Heart right ventricle (tissue), 16 donors: Measurements from ENCODE around the gene INKA1. TPM values are rescaled to one million over a fixed set of nuclear protein-coding genes. Genes with fewer than 3 reads are reported as not detected.

Experiments used
- ATAC-seq, 8 donors: fragments of 200-7000 bp; cut with Tn5 transposase; one replicate each; pipeline ENCODE4 v1.9.1; 2020; ENCODE audit warnings: mild to moderate bottlenecking in 8 of 8, moderate library complexity in 8 of 8, moderate number of reproducible peaks in 1 of 8
- DNase-seq, 2 donors: peaks; one replicate each; pipeline ENCODE4 v3.0.0-alpha.2; 2020
- H3K27ac ChIP-seq, 10 donors: fragments of 200-600 bp; sonication (generic) in 2 of 10; one replicate each; pipeline versions ENCODE4 v1.5.0 to v1.8.0; 2020 to 2022; ENCODE audit warnings: mild to moderate bottlenecking in 3 of 10
- H3K27me3 ChIP-seq, 7 donors: fragments of 200-600 bp; one replicate each; pipeline ENCODE4 v1.8.0; 2021 to 2022; ENCODE audit warnings: mild to moderate bottlenecking in 2 of 7
- H3K36me3 ChIP-seq, 9 donors: fragments of 200-600 bp; sonication (generic) in 1 of 9; one replicate each; pipeline versions ENCODE4 v1.5.0 to v1.8.0; 2020 to 2022; ENCODE audit warnings: mild to moderate bottlenecking in 2 of 9
- H3K4me1 ChIP-seq, 9 donors: fragments of 200-600 bp; sonication (generic) in 1 of 9; one replicate each; pipeline versions ENCODE4 v1.5.0 to v1.8.0; 2020 to 2022; ENCODE audit warnings: mild to moderate bottlenecking in 4 of 9
- H3K4me3 ChIP-seq, 10 donors: fragments of 200-600 bp; sonication (generic) in 2 of 10; one replicate each; pipeline versions ENCODE4 v1.5.0 to v1.8.0; 2020 to 2022; ENCODE audit warnings: mild to moderate bottlenecking in 7 of 10, moderate library complexity in 2 of 10
- H3K9me3 ChIP-seq, 11 donors: fragments of 200-600 bp in 10 of 11; sonication (generic) in 2 of 11; one replicate each; pipeline versions ENCODE4 v1.5.0 to v1.8.0; 2013 to 2022; ENCODE audit warnings: mild to moderate bottlenecking in 2 of 11, control low read depth in 1 of 11, moderate library complexity in 1 of 11
- CTCF ChIP-seq, 9 donors: fragments of 200-600 bp; sonication (generic) in 2 of 9; IDR thresholded peaks; one replicate each; pipeline versions ENCODE4 v1.5.0 to v1.8.0; 2021 to 2022; ENCODE audit warnings: antibody characterized with exemption in 9 of 9, mild to moderate bottlenecking in 5 of 9, moderate library complexity in 1 of 9
- WGBS, 2 donors: extraction: QIAGEN DNeasy Blood & Tissue Kit; methylation state at CpG; one replicate each; pipeline ENCODE4 v1.1.7; 2013; ENCODE audit warnings: inconsistent platforms in 1 of 2; 5-methylcytosine and 5-hydroxymethylcytosine counted together
- intact Hi-C, 10 donors: fragments of 100-400 bp; cut with DNase I; formaldehyde crosslinking; loops; one replicate each; pipeline versions ENCODE4 v1.11.1 to v1.14.2; 2022
- polyA plus RNA-seq, 2 donors: library from polyadenylated mRNA; stranded (reverse); fragments of 200-250 nt; gene quantifications; one replicate each; pipeline ENCODE4 v1.2.3, GENCODE V29; 2013
- total RNA-seq, 10 donors: library from RNA; stranded (reverse); fragmentation: NEBNext Ultra II Directional in 3 of 10; extraction: Animal tissue kit (Norgen Biotek cat#: 25700) in 3 of 10; gene quantifications; one replicate each; pipeline versions ENCODE4 v1.2.1 to v1.2.4, GENCODE V29; 2021 to 2023
- donor health status: Arrhythmogenic right ventricular cardiomyopathy.
- donor health status: ischemic (EF 13 %, LVEDD 7.1; RV severe dilation, severe dysfunction).
- donor health status: healthy with polysubstance abuse.
- donor health status: DM: no; HTN: yes; CAD: no.
- donor health status: DM: no; HTN: no; CAD: no.
- donor health status: ischemic (EF 25% LVEDD 6.9; RV normal size, moderate dysfunction).
- donor health status: ischemic (EF 25% LVEDD 5.7; RV mildly dilated, moderate dysfunction).
- donor health status: healthy.
- donor health status: DM: yes; HTN: yes; CAD: no.
- donor health status: Ischemic cardiomyopathy.
- donor health status: ischemic (EF 35%, LVEDD 5.7; RV mildly dilated, moderate dysfunction).
- donor health status: nonischemic (EF 11% LVEDD 7.7; RV severe dilation, severe dysfunction).
- donor health status: DM: yes; HTN: yes; CAD: no.
- donor health status: PGD.
- donor health status: ischemic (EF 29% LVEDD 5.4; RV normal size, mild dysfunction).
- donor health status: nonischemic (EF 23%, LVEDD 6.1; RV moderate dilation, normal function).

INKA1 gene
- total and polyA plus RNA-seq, 12 donors, result 1.8 to 8.6 (median 3.4) TPM

DNA sequence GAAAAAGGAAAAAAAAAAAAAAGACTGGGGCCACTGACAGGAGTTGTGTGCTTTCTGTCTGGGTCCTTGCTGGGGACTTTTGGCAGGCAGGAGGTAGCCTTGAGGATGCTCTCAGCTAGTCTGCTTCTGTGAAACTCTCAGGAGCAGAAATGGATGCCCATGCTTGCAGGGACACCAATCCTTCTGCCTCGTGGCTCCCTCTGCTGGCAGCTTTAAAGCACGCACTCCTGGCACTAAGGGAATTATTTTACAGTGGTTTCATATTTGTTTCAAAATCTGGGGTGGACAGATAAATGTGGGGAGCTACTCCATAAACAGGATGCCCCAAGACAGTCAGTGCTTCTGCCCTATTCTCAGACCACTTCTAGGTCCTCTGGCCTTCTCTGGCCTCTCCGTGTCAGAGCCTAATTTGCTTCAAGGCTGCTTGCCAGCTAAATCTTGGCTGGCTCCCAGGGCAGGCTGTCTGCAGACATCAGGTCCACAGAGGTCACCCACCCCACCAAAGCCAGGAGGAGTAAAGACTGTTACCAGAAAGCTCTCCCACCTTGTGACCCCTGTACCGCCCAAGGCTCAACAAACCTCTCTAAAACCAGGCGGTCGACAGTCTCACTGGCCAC, 36.2 kb downstream of the INKA1 start:
- TF ChIP-seq CTCF (IDR thresholded peaks at IDR 0.05), result peak; percentile 85 to 95 (median 91)
- Histone ChIP-seq H3K4me1 (peaks cover 12 to 43% (median 28%) of the 10 kb centered on the region in 9 donors), H3K27ac (peak overlapping the region in 8 of 10 donors; percentile 39 to 70 (median 58)), H3K27me3 (no peaks in the 10 kb centered on the region), H3K36me3 (peaks cover 0 to 7% (median 0%) of the 10 kb centered on the region in 9 donors), H3K9me3 (no peaks in the 10 kb centered on the region), H3K4me3 (no peak overlapping the region)
- ATAC-seq (peak; percentile 76 to 91 (median 84)), DNase-seq (peak; percentile 82 to 84)
- 24 to 30% methylated on average over 6 of the region's 6 CpGs for WGBS, 2 donors
- intact Hi-C loops, result loop anchor here in 9 of 10 donors (1.0 to 5.0 kb wide), 3 partner anchors 34 to 137 kb away; no protein-coding TSS in a partner anchor

DNA sequence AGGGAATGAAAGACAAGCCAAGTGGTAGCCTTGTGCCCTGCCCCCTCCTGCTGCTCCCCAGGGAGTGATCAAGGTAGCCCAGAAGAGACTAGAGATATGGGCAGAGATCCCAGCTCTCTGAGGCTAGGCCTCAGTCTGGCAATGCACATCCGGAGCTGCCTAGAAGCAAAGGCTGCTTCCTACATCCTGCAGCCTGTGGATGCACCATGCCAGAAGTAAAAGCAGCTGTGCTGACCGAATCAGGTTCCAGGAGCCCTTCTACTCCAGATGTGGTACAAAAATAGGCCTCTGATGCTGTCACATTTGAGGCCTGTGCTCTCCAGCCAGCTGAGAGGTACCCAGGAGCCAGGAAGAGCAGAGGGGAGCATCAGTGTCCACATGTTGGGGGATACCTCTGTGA, 37.3 kb downstream of the INKA1 start:
- Histone ChIP-seq H3K27ac (peak overlapping the region in 7 of 10 donors; percentile 29 to 70 (median 56)), H3K36me3 (peaks cover 0 to 7% (median 0%) of the 10 kb centered on the region in 9 donors), H3K4me3 (no peak overlapping the region), H3K9me3 (no peaks in the 10 kb centered on the region), H3K4me1 (peaks cover 12 to 43% (median 28%) of the 10 kb centered on the region in 9 donors), H3K27me3 (no peaks in the 10 kb centered on the region)
- intact Hi-C loops, result loop anchor here in 9 of 10 donors (2.0 to 10.0 kb wide), 7 partner anchors 38 to 138 kb away; partner anchors contain the start of genes MST1R (in 4 of the 9) and INKA1 (in 1 of the 9)
- DNase-seq (peak in 1 of 2 donors; percentile 13), ATAC-seq (peak in 4 of 8 donors; percentile 16 to 62 (median 43))
- TF ChIP-seq CTCF (IDR thresholded peaks at IDR 0.05), result no peak
- WGBS, 2 donors, result 42 to 57% methylated on average over 2 of the region's 2 CpGs

- Histone ChIP-seq H3K27me3 (no peaks in the 10 kb centered on the region), H3K36me3 (peaks cover 0 to 7% (median 0%) of the 10 kb centered on the region in 9 donors), H3K27ac (peak overlapping the region in 5 of 10 donors; percentile 36 to 70 (median 56)), H3K9me3 (no peaks in the 10 kb centered on the region), H3K4me3 (no peak overlapping the region), H3K4me1 (peaks cover 12 to 43% (median 28%) of the 10 kb centered on the region in 9 donors)
- TF ChIP-seq CTCF (IDR thresholded peaks at IDR 0.05), result peak in 7 of 9 donors; percentile 34 to 63 (median 47)
- DNase-seq (no peak), ATAC-seq (peak in 2 of 8 donors; percentile 48 to 53)
- intact Hi-C loops, result loop anchor here (1.0 to 10.0 kb wide), 8 partner anchors 39 to 139 kb away; partner anchors contain the start of genes MST1R (in 4 of the 10) and INKA1 (in 1 of the 10)
Observed at GRCh38 chr3:49841126-49841696, 38.1 kb downstream of the INKA1 start.

GRCh38 chr3:49841806-49842205, 38.7 kb downstream of the INKA1 start:
- no peak for TF ChIP-seq CTCF (IDR thresholded peaks at IDR 0.05)
- 90 to 92% methylated on average over 7 of the region's 7 CpGs for WGBS, 2 donors
- DNase-seq (no peak), ATAC-seq (no peak)
- no peak overlapping the region for H3K4me3 ChIP-seq
- peaks cover 12 to 43% (median 28%) of the 10 kb centered on the region in 9 donors for H3K4me1 ChIP-seq
- intact Hi-C loops, result loop anchor here (1.0 to 10.0 kb wide), 8 partner anchors 40 to 140 kb away; partner anchors contain the start of genes MST1R (in 4 of the 10) and INKA1 (in 1 of the 10)
- no peaks in the 10 kb centered on the region for H3K9me3 ChIP-seq
- peak overlapping the region in 2 of 10 donors; percentile 9 to 70 for H3K27ac ChIP-seq
- H3K27me3 ChIP-seq, result no peaks in the 10 kb centered on the region
- peaks cover 0 to 12% (median 0%) of the 10 kb centered on the region in 9 donors for H3K36me3 ChIP-seq
